GM10248 (cell line): ENCODE measurements around the gene EEFSEC.

ENCODE experiments used
- CTCF ChIA-PET: fragments of 300-600 bp; sonication (Branson Sonifier 250); formaldehyde crosslinking; extraction: SDS; loops from one replicate; lab custom pipeline; 2021; ENCODE audit warnings: antibody characterized with exemption; lab: Yijun Ruan, JAX
- POLR2A ChIA-PET: fragments of 350-650 bp; sonication (Branson Sonifier 250); formaldehyde crosslinking; extraction: SDS; loops from one replicate; lab custom pipeline; 2020; ENCODE audit warnings: antibody characterized with exemption; lab: Yijun Ruan, JAX
- DNase-seq: peaks from one replicate; pipeline ENCODE4 v3.0.0; 2012; ENCODE audit errors: extremely low spot score
- CTCF ChIP-seq: IDR thresholded peaks from 2 replicates; pipeline ENCODE4 v1.5.1; 2012; ENCODE audit warnings: mild to moderate bottlenecking, low read depth; ENCODE audit errors: extremely low read depth, missing control alignments, control extremely low read depth

Gene EEFSEC

GRCh38 chr3:128313071-128313725 lies 159.9 kb downstream of the EEFSEC start:
- ChIA-PET POLR2A (no interaction called here), CTCF (interaction anchor here (1.1 kb wide), 1 partner anchor 44 kb away, joined by 3 read pairs; no protein-coding TSS in a partner anchor)
- DNase-seq = no peak
- TF ChIP-seq CTCF = no peak

- POLR2A ChIA-PET = no interaction called here
- CTCF ChIA-PET = interaction anchor here (0.7 kb wide), 1 partner anchor 176 kb away, joined by 3 read pairs; no protein-coding TSS in a partner anchor
- TF ChIP-seq CTCF = no peak
- no peak for DNase-seq
Observed at GRCh38 chr3:128313935-128314334, 160.7 kb downstream of the EEFSEC start.

- TF ChIP-seq CTCF = no peak
- CTCF ChIA-PET = no interaction called here
- POLR2A ChIA-PET = no interaction called here
- no peak for DNase-seq
Observed at GRCh38 chr3:128315313-128315712, 162.0 kb downstream of the EEFSEC start.

GRCh38 chr3:128316481-128316891 lies 163.2 kb downstream of the EEFSEC start:
- POLR2A ChIA-PET = no interaction called here
- DNase-seq = no peak
- CTCF ChIA-PET = no interaction called here
- TF ChIP-seq CTCF = no peak

- TF ChIP-seq CTCF = no peak
- ChIA-PET POLR2A (no interaction called here), CTCF (interaction anchor here (1.3 kb wide), 1 partner anchor 13 kb away, joined by 3 read pairs; no protein-coding TSS in a partner anchor)
- no peak for DNase-seq
Observed at GRCh38 chr3:128317101-128317697, 163.9 kb downstream of the EEFSEC start.

- ChIA-PET POLR2A (no interaction called here), CTCF (interaction anchor here (1.0 to 1.3 kb wide), 2 partner anchors 9 to 13 kb away, joined by 3 read pairs; no protein-coding TSS in a partner anchor)
- no peak for DNase-seq
- no peak for TF ChIP-seq CTCF
Observed at GRCh38 chr3:128317698-128318231, 164.5 kb downstream of the EEFSEC start.
